AG09309 (cell line): ENCODE data around the gene AGPAT4.

Experiments
- DNase-seq: peaks from one replicate; pipeline ENCODE4 v3.0.0-alpha.2; 2010; ENCODE audit warnings: low read depth
- H3K4me3 ChIP-seq: 2 replicates; pipeline ENCODE4 v1.5.1; 2011; ENCODE audit warnings: mild to moderate bottlenecking, low read depth, low read length, moderate library complexity; ENCODE audit not compliant: control insufficient read depth
- CTCF ChIP-seq: IDR thresholded peaks from 2 replicates; pipeline ENCODE4 v1.5.1; 2011; ENCODE audit warnings: mild to moderate bottlenecking, low read depth, low read length, inconsistent platforms; ENCODE audit not compliant: insufficient read depth, control insufficient read depth; ENCODE audit errors: missing control alignments

AGPAT4 gene

GRCh38 chr6:161111261-161111660 is 162.6 kb downstream of the AGPAT4 start:
- H3K4me3 ChIP-seq = no peak overlapping the region
- no peak for TF ChIP-seq CTCF
- DNase-seq = no peak

- no peak for TF ChIP-seq CTCF
- no peak overlapping the region for H3K4me3 ChIP-seq
- no peak for DNase-seq
These were observed 163.7 kb downstream of the AGPAT4 start for GRCh38 chr6:161110028-161110779.

- no peak for TF ChIP-seq CTCF
- no peak overlapping the region for H3K4me3 ChIP-seq
- no peak for DNase-seq
These were observed 164.5 kb downstream of the AGPAT4 start for GRCh38 chr6:161109366-161109765.

- no peak for TF ChIP-seq CTCF
- no peak overlapping the region for H3K4me3 ChIP-seq
- no peak for DNase-seq
These were observed 164.9 kb downstream of the AGPAT4 start for GRCh38 chr6:161108916-161109315.

GRCh38 chr6:161107779-161108730 is 165.8 kb downstream of the AGPAT4 start:
- no peak for DNase-seq
- no peak overlapping the region for H3K4me3 ChIP-seq
- TF ChIP-seq CTCF = no peak

GRCh38 chr6:161105408-161105807 is 168.5 kb downstream of the AGPAT4 start:
- no peak overlapping the region for H3K4me3 ChIP-seq
- TF ChIP-seq CTCF = no peak
- DNase-seq = no peak
